ENCODE data around the gene RAB11FIP4.

DNA sequence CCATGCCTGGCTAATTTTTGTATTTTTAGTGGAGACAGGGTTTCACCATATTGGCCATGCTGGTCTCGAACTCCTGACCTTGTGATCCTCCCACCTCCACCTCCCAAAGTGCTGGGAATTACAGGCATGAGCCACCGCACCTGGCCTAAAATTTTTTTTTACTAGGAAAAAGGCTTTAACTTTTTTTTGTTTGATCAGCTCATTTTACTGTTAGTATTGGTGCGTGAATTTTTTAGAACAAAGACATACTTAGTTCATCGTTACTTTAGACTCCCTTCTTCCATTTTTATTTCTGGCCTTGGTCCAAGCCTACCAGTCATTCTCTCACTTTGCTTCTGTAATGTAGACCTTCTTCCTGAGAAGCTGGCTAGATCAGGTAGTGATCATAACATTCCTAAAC, 25.4 kb upstream of the RAB11FIP4 start:
- TF ChIP-seq TRIM28 (IDR thresholded peaks at IDR 0.05; ENCODE audit: borderline replicate concordance, low read length) (no peak), ZNF514 (tag by site-specific recombination; IDR thresholded peaks at IDR 0.05) (no peak), ZNF239 (tag by site-specific recombination; IDR thresholded peaks at IDR 0.05) (no peak), ZNF660 (tag by site-specific recombination; IDR thresholded peaks at IDR 0.05) (no peak), ZNF140 (tag by site-specific recombination; IDR thresholded peaks at IDR 0.05) (no peak), KLF16 (tag by site-specific recombination; IDR thresholded peaks at IDR 0.05) (no peak), ZFP3 (tag by site-specific recombination; IDR thresholded peaks at IDR 0.05; ENCODE audit: low read depth) (no peak), ZXDB (tag by site-specific recombination; IDR thresholded peaks at IDR 0.05) (no peak), ZNF621 (tag by site-specific recombination; IDR thresholded peaks at IDR 0.05) (no peak), ZNF174 (tag by site-specific recombination; IDR thresholded peaks at IDR 0.05) (no peak)
- TF ChIP-seq, protein P1, sequence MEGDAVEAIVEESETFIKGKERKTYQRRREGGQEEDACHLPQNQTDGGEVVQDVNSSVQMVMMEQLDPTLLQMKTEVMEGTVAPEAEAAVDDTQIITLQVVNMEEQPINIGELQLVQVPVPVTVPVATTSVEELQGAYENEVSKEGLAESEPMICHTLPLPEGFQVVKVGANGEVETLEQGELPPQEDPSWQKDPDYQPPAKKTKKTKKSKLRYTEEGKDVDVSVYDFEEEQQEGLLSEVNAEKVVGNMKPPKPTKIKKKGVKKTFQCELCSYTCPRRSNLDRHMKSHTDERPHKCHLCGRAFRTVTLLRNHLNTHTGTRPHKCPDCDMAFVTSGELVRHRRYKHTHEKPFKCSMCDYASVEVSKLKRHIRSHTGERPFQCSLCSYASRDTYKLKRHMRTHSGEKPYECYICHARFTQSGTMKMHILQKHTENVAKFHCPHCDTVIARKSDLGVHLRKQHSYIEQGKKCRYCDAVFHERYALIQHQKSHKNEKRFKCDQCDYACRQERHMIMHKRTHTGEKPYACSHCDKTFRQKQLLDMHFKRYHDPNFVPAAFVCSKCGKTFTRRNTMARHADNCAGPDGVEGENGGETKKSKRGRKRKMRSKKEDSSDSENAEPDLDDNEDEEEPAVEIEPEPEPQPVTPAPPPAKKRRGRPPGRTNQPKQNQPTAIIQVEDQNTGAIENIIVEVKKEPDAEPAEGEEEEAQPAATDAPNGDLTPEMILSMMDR (tag by site-specific recombination; IDR thresholded peaks at IDR 0.05), result no peak

Measured in HEK293 (cell line).